ENCODE measurements around the gene HAND2. TPM values are rescaled to one million over a fixed set of nuclear protein-coding genes. Genes with fewer than 3 reads are reported as not detected.

Gene HAND2
- total RNA-seq: not detected in 2 replicates

DNA sequence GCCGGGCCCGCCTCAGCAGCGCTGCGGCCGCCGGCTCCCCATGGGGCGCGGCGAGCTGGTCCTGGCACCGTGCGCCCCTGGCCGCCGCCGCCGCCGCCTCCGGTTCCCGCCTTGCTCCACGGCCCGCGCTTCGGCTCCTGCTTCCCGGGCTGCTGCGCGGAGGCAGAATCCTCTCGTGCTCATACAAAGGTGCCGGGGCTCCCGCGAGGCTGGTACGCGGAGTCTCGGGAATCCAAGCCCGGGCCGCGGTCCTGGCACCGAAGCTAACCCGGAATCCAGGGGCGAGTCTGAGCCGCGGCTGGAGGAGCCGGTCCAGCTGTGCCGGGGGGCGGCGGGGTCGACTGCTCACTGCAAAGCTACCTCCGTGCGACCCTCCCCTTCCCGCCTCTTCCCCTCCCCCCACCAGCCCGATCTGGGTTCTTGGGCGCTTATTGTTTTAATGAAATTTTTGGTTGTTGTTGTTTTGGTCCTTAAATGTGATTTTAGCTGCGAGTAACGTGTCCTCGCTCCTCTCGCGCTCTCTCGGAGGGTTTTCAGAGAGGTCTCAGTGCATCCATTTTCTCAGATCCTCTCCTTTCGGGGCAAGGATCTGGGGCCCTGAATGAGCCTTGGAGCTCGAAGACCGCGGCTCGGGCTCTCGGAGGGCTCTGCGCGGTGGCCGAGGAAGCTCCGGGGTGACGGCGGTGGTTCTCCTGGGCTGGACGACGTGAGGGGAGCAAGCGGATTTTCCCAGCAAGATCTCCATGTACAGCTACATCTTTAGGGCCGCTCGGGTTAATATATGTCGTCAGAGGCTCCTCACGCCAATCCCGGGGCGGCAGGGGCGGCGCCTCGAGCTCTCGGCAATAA lies at the start of gene HAND2:
HAND2 (minus strand) TSS at position 753 of the 849 bp plus-strand sequence. CDS start 940 bp downstream, outside the sequence.

Other genes starting within 250 kb of the HAND2 start
- gene HMGB2, start 195.9 kb downstream of the HAND2 start, total RNA-seq: 26.9 and 55.0 TPM in 2 replicates
- gene SAP30, start 159.3 kb downstream of the HAND2 start, total RNA-seq: 5.1 and 11.5 TPM in 2 replicates
- not detected in 2 replicates for gene SCRG1, start 131.1 kb downstream of the HAND2 start, total RNA-seq